ENCODE data around the gene PCBP1. TPM values are rescaled to one million over a fixed set of nuclear protein-coding genes. Genes with fewer than 3 reads are reported as not detected.

PCBP1 gene
- polyA plus RNA-seq, 1 experiment = 63.8 TPM

DNA sequence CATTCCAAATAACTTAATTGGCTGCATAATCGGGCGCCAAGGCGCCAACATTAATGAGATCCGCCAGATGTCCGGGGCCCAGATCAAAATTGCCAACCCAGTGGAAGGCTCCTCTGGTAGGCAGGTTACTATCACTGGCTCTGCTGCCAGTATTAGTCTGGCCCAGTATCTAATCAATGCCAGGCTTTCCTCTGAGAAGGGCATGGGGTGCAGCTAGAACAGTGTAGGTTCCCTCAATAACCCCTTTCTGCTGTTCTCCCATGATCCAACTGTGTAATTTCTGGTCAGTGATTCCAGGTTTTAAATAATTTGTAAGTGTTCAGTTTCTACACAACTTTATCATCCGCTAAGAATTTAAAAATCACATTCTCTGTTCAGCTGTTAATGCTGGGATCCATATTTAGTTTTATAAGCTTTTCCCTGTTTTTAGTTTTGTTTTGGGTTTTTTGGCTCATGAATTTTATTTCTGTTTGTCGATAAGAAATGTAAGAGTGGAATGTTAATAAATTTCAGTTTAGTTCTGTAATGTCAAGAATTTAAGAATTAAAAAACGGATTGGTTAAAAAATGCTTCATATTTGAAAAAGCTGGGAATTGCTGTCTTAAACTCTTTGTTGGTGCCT lies 1.4 kb downstream of the PCBP1 start:
- no peaks in the 10 kb centered on the region for H3K27me3 ChIP-seq (ENCODE audit: control insufficient read depth, insufficient read depth, low read length)
- no peak for DNase-seq (ENCODE audit: low read depth, low spot score)
- peaks cover 3% of the 10 kb centered on the region; the same call in 1 of the 2 replicates for H3K9me3 ChIP-seq (ENCODE audit: control insufficient read depth, insufficient read depth, low read length)
- ChIA-PET CTCF (interaction anchor here (2.1 kb wide), 1 partner anchor 177 kb away, joined by 10 read pairs; no protein-coding TSS in a partner anchor), POLR2A (interaction anchor here (0.7 to 3.7 kb wide), 8 partner anchors 18 to 316 kb away, joined by 3 to 29 read pairs (median 12); partner anchors contain the start of gene MXD1)
- TF ChIP-seq, protein P1, sequence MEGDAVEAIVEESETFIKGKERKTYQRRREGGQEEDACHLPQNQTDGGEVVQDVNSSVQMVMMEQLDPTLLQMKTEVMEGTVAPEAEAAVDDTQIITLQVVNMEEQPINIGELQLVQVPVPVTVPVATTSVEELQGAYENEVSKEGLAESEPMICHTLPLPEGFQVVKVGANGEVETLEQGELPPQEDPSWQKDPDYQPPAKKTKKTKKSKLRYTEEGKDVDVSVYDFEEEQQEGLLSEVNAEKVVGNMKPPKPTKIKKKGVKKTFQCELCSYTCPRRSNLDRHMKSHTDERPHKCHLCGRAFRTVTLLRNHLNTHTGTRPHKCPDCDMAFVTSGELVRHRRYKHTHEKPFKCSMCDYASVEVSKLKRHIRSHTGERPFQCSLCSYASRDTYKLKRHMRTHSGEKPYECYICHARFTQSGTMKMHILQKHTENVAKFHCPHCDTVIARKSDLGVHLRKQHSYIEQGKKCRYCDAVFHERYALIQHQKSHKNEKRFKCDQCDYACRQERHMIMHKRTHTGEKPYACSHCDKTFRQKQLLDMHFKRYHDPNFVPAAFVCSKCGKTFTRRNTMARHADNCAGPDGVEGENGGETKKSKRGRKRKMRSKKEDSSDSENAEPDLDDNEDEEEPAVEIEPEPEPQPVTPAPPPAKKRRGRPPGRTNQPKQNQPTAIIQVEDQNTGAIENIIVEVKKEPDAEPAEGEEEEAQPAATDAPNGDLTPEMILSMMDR (IDR thresholded peaks at IDR 0.05; ENCODE audit: low read depth, low read length) = no peak
- peak overlapping the region; percentile 95 for H3K27ac ChIP-seq (ENCODE audit: low read depth, low read length)
- peak overlapping the region; percentile 97 for H3K4me3 ChIP-seq (ENCODE audit: low read depth, low read length)

DNA sequence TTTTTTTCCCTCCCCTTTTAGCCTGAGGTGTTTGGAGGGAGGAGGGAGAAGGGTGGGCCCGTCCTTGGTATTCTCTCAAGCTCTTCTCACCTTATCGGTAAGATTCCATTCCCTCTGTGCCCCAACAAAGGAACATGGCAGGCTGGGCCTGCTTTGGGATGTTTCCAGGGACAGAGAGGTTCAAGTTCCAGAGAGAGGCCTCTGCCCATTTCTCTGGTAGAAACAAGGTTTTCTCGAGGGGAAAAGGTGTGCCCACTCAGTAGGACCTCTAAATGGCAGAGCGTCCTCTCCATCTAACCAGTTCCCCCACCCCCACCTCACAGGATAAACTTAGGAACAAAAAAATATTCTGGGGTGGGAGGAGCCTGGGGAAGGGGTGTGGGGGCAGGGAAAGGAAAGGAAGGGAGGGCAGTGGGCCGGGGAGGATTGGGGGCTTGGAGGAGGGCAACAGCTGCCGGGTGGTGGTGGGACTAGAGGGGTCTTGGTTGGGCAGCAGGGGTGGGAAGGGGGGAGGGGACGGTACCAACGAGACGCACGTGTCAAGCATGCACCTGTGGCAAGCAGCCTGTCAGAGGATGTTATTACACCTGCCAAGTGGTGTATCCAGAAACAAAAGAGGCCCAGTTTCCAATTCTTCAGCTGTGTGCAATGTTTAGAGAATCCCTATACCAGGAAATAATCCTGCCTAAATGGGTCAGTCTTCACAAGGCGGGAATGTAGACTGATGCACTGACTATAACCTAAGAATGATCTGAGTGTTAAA lies 2.1 kb downstream of the PCBP1 start:
- CTCF ChIA-PET = interaction anchor here (2.1 kb wide), 1 partner anchor 177 kb away, joined by 10 read pairs; no protein-coding TSS in a partner anchor
- POLR2A ChIA-PET = interaction anchor here (0.7 to 3.1 kb wide), 7 partner anchors 19 to 175 kb away, joined by 4 to 29 read pairs (median 11); partner anchors contain the start of gene MXD1

DNA sequence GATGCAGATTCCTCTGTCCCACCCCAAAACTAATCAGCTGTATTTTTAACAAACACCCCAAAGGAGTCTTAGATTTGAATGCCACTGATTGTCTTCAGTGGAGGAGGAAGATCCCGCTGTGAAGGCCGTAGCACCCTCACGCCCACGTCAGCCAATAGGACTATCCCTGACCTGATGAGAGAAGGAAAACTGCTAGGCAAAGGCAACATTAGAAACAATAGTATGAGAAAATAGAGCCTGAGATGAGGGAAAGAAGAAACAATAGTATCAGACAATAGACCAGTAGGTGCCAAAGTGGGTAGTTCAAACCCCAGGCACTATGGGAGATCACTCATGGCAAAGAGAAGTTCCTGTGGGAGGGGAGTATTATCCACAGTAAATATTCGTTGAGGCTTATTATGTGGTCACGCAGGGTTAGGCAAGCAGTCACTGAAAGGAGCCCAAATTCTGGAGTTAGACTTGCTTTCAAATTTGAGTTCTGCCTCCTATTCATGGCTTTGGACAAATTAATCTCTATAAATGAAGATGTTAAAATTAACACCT lies 2.8 kb downstream of the PCBP1 start:
- Histone ChIP-seq H3K27ac (ENCODE audit: low read depth, low read length) (no peak overlapping the region), H3K9me3 (ENCODE audit: control insufficient read depth, insufficient read depth, low read length) (peaks cover 3% of the 10 kb centered on the region; the same call in 1 of the 2 replicates), H3K4me3 (ENCODE audit: low read depth, low read length) (peak overlapping the region; percentile 97), H3K27me3 (ENCODE audit: control insufficient read depth, insufficient read depth, low read length) (no peaks in the 10 kb centered on the region)
- TF ChIP-seq, protein P1 (IDR thresholded peaks at IDR 0.05; ENCODE audit: low read depth, low read length) = no peak
- ChIA-PET POLR2A (interaction anchor here (0.6 to 2.6 kb wide), 5 partner anchors 33 to 176 kb away, joined by 4 to 29 read pairs (median 7); partner anchors contain the start of gene MXD1), CTCF (interaction anchor here (2.1 kb wide), 1 partner anchor 178 kb away, joined by 10 read pairs; no protein-coding TSS in a partner anchor)
- no peak for DNase-seq (ENCODE audit: low read depth, low spot score)

More for the DNA sequence above, 2.1 kb downstream of the PCBP1 start:
- Histone ChIP-seq H3K4me3 (ENCODE audit: low read depth, low read length) (peak overlapping the region; percentile 97), H3K27me3 (ENCODE audit: control insufficient read depth, insufficient read depth, low read length) (no peaks in the 10 kb centered on the region), H3K27ac (ENCODE audit: low read depth, low read length) (peak overlapping the region; percentile 24), H3K9me3 (ENCODE audit: control insufficient read depth, insufficient read depth, low read length) (peaks cover 3% of the 10 kb centered on the region; the same call in 1 of the 2 replicates)
- no peak for DNase-seq (ENCODE audit: low read depth, low spot score)
- TF ChIP-seq, protein P1 (IDR thresholded peaks at IDR 0.05; ENCODE audit: low read depth, low read length) = no peak

DNA sequence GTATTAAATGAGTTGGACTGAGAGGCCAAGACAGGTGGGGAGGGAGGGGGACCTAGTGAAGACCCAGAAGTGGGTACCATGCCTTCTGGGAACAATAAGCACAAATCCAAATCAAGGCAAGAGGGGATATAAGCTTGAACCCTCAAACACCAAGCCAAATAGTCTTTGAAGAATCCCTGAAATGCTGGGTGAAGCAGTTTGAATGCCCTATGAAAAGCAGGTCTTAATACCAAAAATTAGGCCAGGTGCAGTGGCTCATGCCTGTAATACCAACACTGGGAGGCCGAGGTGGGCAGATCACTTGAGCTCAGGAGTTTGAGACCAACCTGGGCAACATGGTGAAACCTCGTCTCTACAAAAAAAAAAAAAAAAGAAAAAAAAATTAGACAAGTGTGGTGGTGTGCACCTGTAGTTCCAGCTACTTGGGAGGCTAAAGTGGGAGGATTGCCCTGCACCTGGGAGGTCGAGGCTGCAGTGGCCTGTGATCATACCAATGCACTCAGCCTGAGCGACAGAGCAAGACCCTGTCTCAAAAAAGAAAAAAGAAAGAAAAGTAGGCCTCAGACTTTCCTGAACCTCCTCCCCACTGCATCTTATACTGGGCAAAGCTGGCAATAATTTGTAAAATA lies 3.5 kb downstream of the PCBP1 start:
- Histone ChIP-seq H3K4me3 (ENCODE audit: low read depth, low read length) (no peak overlapping the region), H3K27me3 (ENCODE audit: control insufficient read depth, insufficient read depth, low read length) (no peaks in the 10 kb centered on the region), H3K27ac (ENCODE audit: low read depth, low read length) (no peak overlapping the region), H3K9me3 (ENCODE audit: control insufficient read depth, insufficient read depth, low read length) (peaks cover 3% of the 10 kb centered on the region; the same call in 1 of the 2 replicates)
- TF ChIP-seq, protein P1 (IDR thresholded peaks at IDR 0.05; ENCODE audit: low read depth, low read length) = no peak
- ChIA-PET CTCF (interaction anchor here (1.4 kb wide), 1 partner anchor 52 kb away, joined by 6 read pairs; no protein-coding TSS in a partner anchor), POLR2A (interaction anchor here (0.6 to 1.6 kb wide), 2 partner anchors 33 to 124 kb away, joined by 5 read pairs; no protein-coding TSS in a partner anchor)
- DNase-seq (ENCODE audit: low read depth, low spot score) = no peak

All from AG04450 (cell line).